ENCODE data around the gene GCH1.
"Not testable (repeated sequence)": the region's sequence is repeated elsewhere in the genome, so short reads cannot be mapped to it uniquely, and the experiment has no call there.

The GCH1 gene

GRCh38 chr14:54920052-54920451 is 17.4 kb upstream of the GCH1 start:
- DNase-seq (ENCODE audit: extremely low read depth, insufficient read length), result no peak
- no peaks in the 10 kb centered on the region for H3K36me3 ChIP-seq (ENCODE audit: control insufficient read depth, insufficient read depth, low read length)
- no peaks in the 10 kb centered on the region for H3K27me3 ChIP-seq (replicated peaks; ENCODE audit: control insufficient read depth, insufficient read depth, low read length)
- TF ChIP-seq CTCF (IDR thresholded peaks at IDR 0.05; ENCODE audit: insufficient read depth, low read length, poor library complexity, severe bottlenecking), result no peak
- no peak overlapping the region for H3K4me3 ChIP-seq (replicated peaks; ENCODE audit: low read depth, low read length)

- H3K4me3 ChIP-seq (replicated peaks; ENCODE audit: low read depth, low read length), result no peak overlapping the region
- no peak for TF ChIP-seq CTCF (IDR thresholded peaks at IDR 0.05; ENCODE audit: insufficient read depth, low read length, poor library complexity, severe bottlenecking)
- no peak for DNase-seq (ENCODE audit: extremely low read depth, insufficient read length)
Observed at GRCh38 chr14:54919330-54919729, 16.7 kb upstream of the GCH1 start.

GRCh38 chr14:54918427-54918826 is 15.8 kb upstream of the GCH1 start:
- no peaks in the 10 kb centered on the region for H3K36me3 ChIP-seq (ENCODE audit: control insufficient read depth, insufficient read depth, low read length)
- no peaks in the 10 kb centered on the region for H3K27me3 ChIP-seq (replicated peaks; ENCODE audit: control insufficient read depth, insufficient read depth, low read length)
- no peak overlapping the region for H3K4me3 ChIP-seq (replicated peaks; ENCODE audit: low read depth, low read length)
- DNase-seq (ENCODE audit: extremely low read depth, insufficient read length), result no peak
- TF ChIP-seq CTCF (IDR thresholded peaks at IDR 0.05; ENCODE audit: insufficient read depth, low read length, poor library complexity, severe bottlenecking), result no peak

More at GRCh38 chr14:54919330-54919729, 16.7 kb upstream of the GCH1 start:
- H3K27me3 ChIP-seq (replicated peaks; ENCODE audit: control insufficient read depth, insufficient read depth, low read length), result no peaks in the 10 kb centered on the region
- no peaks in the 10 kb centered on the region for H3K36me3 ChIP-seq (ENCODE audit: control insufficient read depth, insufficient read depth, low read length)

- TF ChIP-seq CTCF (IDR thresholded peaks at IDR 0.05; ENCODE audit: insufficient read depth, low read length, poor library complexity, severe bottlenecking), result no peak
Observed at GRCh38 chr14:54916101-54916500, 13.5 kb upstream of the GCH1 start.

GRCh38 chr14:54909817-54910558 is 7.4 kb upstream of the GCH1 start:
- no peaks in the 10 kb centered on the region for H3K36me3 ChIP-seq (ENCODE audit: control insufficient read depth, insufficient read depth, low read length)
- no peak overlapping the region for H3K4me3 ChIP-seq (replicated peaks; ENCODE audit: low read depth, low read length)
- no peaks in the 10 kb centered on the region for H3K27me3 ChIP-seq (replicated peaks; ENCODE audit: control insufficient read depth, insufficient read depth, low read length)
- TF ChIP-seq CTCF (IDR thresholded peaks at IDR 0.05; ENCODE audit: insufficient read depth, low read length, poor library complexity, severe bottlenecking), result no peak
- no peak for DNase-seq (ENCODE audit: extremely low read depth, insufficient read length)

More at GRCh38 chr14:54916101-54916500, 13.5 kb upstream of the GCH1 start:
- DNase-seq (ENCODE audit: extremely low read depth, insufficient read length), result no peak
- Histone ChIP-seq H3K36me3 (ENCODE audit: control insufficient read depth, insufficient read depth, low read length) (no peaks in the 10 kb centered on the region), H3K4me3 (replicated peaks; ENCODE audit: low read depth, low read length) (no peak overlapping the region), H3K27me3 (replicated peaks; ENCODE audit: control insufficient read depth, insufficient read depth, low read length) (no peaks in the 10 kb centered on the region)

GRCh38 chr14:54908973-54909372 is 6.3 kb upstream of the GCH1 start:
- not testable (repeated sequence) for H3K4me3 ChIP-seq (replicated peaks; ENCODE audit: low read depth, low read length); H3K36me3 ChIP-seq (ENCODE audit: control insufficient read depth, insufficient read depth, low read length); DNase-seq (ENCODE audit: extremely low read depth, insufficient read length); H3K27me3 ChIP-seq (replicated peaks; ENCODE audit: control insufficient read depth, insufficient read depth, low read length)

Data from GM06990 (cell line).